Measurements from ENCODE around the gene GNG8.

- no peak for TF ChIP-seq CTCF (IDR thresholded peaks at IDR 0.05)
- no peak for TF ChIP-seq FOXJ3 (CRISPR knock-in tag; IDR thresholded peaks at IDR 0.05)
- TF ChIP-seq POLR2AphosphoS5 (IDR thresholded peaks at IDR 0.05; ENCODE audit: low read depth, low read length), result no peak
- TF ChIP-seq ZBTB33 (IDR thresholded peaks at IDR 0.05; ENCODE audit: borderline replicate concordance, low read depth), result no peak
- no peak for TF ChIP-seq SIN3A (IDR thresholded peaks at IDR 0.05; ENCODE audit: borderline replicate concordance, low read depth, low read length)
- no peak for TF ChIP-seq NRF1 (IDR thresholded peaks at IDR 0.05; ENCODE audit: low read depth, low read length)
- TF ChIP-seq USF2 (IDR thresholded peaks at IDR 0.05; ENCODE audit: borderline replicate concordance, low read depth, low read length), result no peak
- TF ChIP-seq MXI1 (IDR thresholded peaks at IDR 0.05; ENCODE audit: low read depth, low read length), result no peak
Measured at GRCh38 chr19:46650445-46650844, 14.4 kb upstream of the GNG8 start.
